GM12878 (cell line): ENCODE measurements around the gene NR2C2AP.

Experiments
- CTCF ChIP-seq, 3 experiments: IDR thresholded peaks in 2 of 3; conservative IDR thresholded peaks in 1 of 3; 2 replicates each; pipeline ENCODE4 v1.5.1; 2011; ENCODE audit warnings: low read depth in 3 of 3, low read length in 3 of 3, mild to moderate bottlenecking in 3 of 3, control low read depth in 2 of 3, moderate library complexity in 2 of 3, inconsistent platforms in 1 of 3, mixed read lengths in 1 of 3; ENCODE audit not compliant: control insufficient read depth in 2 of 3, insufficient read depth in 1 of 3; ENCODE audit errors: extremely low read depth in 1 of 3
- ETV6 ChIP-seq, 2 experiments: fragments of 450-650 bp in 1 of 2; IDR thresholded peaks in 1 of 2; conservative IDR thresholded peaks in 1 of 2; 2 replicates each; pipeline ENCODE4 v1.6.1; 2014; ENCODE audit warnings: antibody characterized with exemption in 1 of 2, borderline replicate concordance in 1 of 2, low read depth in 1 of 2, mild to moderate bottlenecking in 1 of 2, moderate library complexity in 1 of 2
- EZH2 ChIP-seq: IDR thresholded peaks from 2 replicates; pipeline ENCODE4 v1.6.1; 2012; ENCODE audit warnings: low read depth, mild to moderate bottlenecking, control low read depth, inconsistent platforms, low read length, borderline replicate concordance; ENCODE audit not compliant: control insufficient read depth
- KLF5 ChIP-seq: fragments of 450-650 bp; IDR thresholded peaks from 2 replicates; pipeline ENCODE4 v1.6.1; 2014; ENCODE audit warnings: mild to moderate bottlenecking; ENCODE audit not compliant: partially characterized antibody
- PAX8 ChIP-seq: fragments of 450-650 bp; IDR thresholded peaks from 2 replicates; pipeline ENCODE4 v1.6.1; 2017; ENCODE audit warnings: mild to moderate bottlenecking, moderate library complexity
- POLR2AphosphoS5 ChIP-seq: IDR thresholded peaks from 2 replicates; pipeline ENCODE4 v1.6.1; 2011; ENCODE audit warnings: mild to moderate bottlenecking, low read length, inconsistent platforms
- RAD21 ChIP-seq: IDR thresholded peaks from 2 replicates; pipeline ENCODE4 v1.6.1; 2011; ENCODE audit warnings: mild to moderate bottlenecking, low read depth, low read length, moderate library complexity; ENCODE audit not compliant: insufficient read depth

GRCh38 chr19:19226663-19227062, 23.4 kb upstream of the NR2C2AP start:
- TF ChIP-seq KLF5, result no peak
- TF ChIP-seq ETV6 (conservative IDR thresholded peaks at IDR 0.05 in 1 of 2, IDR thresholded peaks at IDR 0.05 in 1 of 2; ENCODE audit: borderline replicate concordance in 1 of 2, low read depth in 1 of 2), result no peak
- no peak for TF ChIP-seq RAD21
- no peak for TF ChIP-seq CTCF (IDR thresholded peaks at IDR 0.05 in 2 of 3, conservative IDR thresholded peaks at IDR 0.05 in 1 of 3; ENCODE audit: control insufficient read depth in 2 of 3, extremely low read depth in 1 of 3, insufficient read depth in 1 of 3, low read depth in 3 of 3, low read length in 3 of 3)
- no peak for TF ChIP-seq EZH2
- TF ChIP-seq PAX8, result no peak
- no peak for TF ChIP-seq POLR2AphosphoS5
